GM18861 (cell line): Measurements from ENCODE around the gene DACT2.
"Not testable (repeated sequence)": the region's sequence is repeated elsewhere in the genome, so short reads cannot be mapped to it uniquely, and the experiment has no call there.

Source experiments
- ATAC-seq: cut with Tn5 transposase; IDR thresholded peaks from one replicate; pipeline ENCODE4 v1.9.1; 2021; ENCODE audit not compliant: unreplicated experiment

DACT2 gene

DNA sequence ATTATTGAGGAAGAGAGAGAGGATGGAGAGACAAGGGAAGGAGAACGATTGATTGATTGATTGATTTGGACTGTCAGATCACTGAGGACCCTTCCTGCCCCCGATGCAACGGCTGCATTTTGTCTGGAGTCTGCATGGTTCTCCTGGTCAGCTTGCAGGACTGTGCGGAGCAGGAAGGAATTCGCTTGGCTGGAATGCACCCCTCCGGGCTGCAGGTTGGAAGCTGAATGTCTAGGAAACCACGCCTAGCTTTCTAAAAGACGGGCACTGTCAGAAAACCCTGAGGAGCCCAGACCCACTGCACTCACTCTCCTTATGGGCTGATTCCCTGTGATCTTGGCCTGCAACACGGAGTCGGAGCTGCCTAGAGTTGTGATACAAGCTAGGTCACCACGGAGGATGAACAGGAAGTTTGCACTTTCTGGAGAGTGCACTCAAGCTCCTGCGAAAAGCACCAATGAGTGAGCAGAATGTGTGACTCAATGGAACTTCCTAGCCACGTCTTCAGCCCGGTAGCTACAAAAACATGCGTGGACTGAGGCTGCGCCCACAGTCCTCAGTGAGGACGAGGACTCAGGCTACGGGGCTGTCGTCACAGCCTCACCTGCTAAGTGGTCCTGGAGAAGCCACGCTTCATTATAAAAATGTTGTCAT, 14.4 kb downstream of the DACT2 start:
- ATAC-seq = no peak

DNA sequence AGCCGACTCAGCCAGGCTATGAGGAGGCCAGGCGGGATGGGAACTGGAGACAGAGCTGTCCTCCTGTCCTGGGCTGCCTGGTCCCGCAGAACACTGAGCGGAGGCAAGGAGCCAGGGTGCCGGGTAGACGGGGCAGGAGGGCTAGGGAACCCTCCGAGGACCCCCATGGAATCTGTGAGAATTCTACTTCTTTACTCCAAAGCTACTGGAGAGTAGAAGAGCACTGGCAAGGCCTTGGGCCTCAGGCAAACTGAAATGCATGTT, 14.9 kb downstream of the DACT2 start:
- ATAC-seq = no peak

DNA sequence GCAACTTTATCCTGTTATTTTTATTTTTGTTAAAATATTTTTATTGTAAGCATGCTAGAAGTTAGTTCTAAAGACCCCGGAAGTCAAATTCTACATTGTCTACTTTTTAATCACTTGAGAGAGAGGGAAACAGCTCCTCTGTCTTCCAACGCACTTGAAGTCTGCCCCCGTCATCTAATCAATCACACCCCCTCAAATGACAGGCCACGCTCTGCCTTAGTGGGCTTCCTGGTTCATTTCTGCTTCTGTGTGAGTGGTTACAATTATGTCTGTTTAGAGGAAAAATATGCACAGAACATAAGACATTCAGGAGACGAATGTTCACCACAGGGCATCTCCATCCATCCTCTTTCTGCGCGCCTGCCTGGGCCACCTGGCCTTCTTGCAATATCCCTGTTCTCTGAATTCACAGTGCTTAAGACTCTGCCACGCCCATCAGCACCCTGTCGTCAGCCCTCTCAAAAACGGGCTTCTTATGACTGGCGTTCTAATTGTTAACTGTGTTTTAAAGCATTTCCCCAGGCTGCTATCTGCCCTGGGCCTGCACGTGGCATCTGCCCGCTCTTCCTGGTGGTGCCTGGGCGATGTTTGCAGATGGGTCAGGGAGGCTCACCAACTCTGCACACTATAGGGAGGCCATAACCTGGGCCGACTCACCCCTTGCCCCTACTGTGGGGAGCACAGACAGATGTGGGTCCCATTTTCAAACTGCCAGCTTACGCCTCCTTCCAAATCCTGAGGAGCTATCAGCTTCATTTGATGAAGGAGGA, 15.4 kb downstream of the DACT2 start:
- no peak for ATAC-seq

DNA sequence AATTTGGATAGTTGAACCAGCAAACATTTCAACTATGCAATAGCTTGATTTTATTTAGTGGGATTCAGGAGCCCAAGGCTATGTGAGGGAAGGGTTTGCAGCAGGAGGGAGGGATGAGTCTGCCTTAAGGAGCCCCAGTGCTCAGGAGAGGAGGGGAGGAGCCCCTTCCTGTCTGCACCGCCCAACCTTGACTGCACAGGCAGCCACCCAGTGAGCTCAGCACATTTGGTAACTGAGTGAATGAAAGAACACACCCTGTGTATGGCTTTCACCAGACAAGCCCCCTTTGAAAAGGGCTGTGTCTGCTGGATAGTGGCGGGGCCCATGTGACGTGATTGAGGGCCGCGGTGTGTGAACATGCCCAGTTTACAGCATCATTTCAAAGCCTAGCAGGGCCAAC, 17.0 kb downstream of the DACT2 start:
- no peak for ATAC-seq

- ATAC-seq = no peak
These were observed 17.8 kb downstream of the DACT2 start for GRCh38 chr6:168301648-168302398.

DNA sequence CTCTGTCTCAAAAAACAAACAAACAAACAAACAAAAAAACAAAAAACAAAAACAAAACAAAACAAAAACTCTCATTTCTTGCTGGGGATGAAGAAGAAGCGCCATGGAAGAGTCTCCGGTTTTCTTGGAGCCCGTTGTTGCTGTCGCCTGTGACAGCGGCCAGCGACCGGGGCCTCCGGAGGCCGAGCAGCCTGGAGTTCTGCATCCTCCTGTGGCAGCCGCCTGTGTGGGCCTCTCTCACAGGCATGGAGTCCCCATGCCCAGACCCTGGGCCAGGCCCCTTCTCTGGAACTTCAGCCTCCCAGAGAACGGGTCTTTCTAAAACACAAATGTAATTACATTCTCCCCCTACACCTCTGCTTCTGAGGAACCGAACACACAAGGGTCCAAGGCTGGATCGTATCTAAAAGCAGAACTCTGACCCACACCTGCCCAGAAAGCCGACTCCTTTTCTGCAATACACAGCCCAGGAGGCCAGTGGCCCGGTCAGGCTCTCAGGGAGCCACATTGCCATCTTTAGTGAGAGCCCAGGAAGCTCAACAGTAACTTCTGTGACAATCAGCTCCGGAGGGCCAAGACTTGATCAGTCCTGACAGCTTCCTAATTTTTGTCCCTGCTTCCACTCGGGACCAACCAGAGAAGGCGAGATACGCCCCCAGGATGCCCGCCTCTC, 18.5 kb downstream of the DACT2 start:
- no peak for ATAC-seq

DNA sequence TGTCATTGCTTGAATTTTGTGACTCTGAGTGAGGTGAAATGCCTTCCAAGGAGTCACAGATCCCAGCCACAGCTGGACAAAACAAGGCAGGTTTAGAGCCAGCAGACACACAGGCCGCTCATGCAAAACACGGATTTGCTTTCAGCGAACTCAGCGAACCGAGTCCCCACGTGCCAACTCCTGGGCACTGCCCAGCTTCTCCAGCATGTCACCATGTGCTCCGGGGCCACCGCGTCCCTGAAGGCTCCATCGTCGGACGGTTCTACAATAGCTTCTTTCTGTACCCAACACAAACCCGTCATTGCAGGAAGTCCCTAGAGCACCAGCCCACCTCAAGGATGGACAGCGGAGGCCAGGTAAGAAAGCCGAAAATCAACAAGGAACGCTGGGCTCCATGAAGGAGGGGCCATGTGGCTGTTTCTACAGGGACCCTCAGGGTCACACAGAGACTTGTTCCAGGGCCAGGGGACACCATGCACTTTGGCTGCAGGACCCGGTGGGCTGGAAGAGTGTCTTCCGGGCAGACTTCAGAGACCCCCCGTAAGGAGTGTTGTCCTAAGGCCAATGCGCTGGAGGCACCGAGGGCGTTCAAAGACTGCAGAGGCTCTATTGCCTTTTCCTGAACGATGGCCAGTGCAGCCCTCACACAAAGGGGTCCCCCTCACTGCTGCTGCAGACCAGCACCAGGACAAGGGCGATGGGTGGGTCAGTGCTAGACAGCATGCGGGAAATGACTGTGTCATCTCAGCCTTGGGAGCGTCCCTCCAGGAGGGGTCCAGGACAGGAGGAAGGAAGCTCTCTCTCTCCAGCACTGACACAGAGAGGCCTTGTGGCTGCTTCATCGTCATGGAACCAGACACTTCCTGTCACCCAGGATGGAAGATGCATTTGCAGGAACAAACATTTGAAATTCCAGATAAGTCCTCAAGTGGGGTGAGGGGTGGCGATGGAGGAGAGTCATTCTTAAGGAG, 19.8 kb downstream of the DACT2 start:
- no peak for ATAC-seq

GRCh38 chr6:168297643-168298042, 21.9 kb downstream of the DACT2 start:
- no peak for ATAC-seq

GRCh38 chr6:168294901-168295300, 24.7 kb downstream of the DACT2 start:
- no peak for ATAC-seq

GRCh38 chr6:168293636-168294530, 25.7 kb downstream of the DACT2 start:
- no peak for ATAC-seq

- no peak for ATAC-seq
These were observed 26.8 kb downstream of the DACT2 start for GRCh38 chr6:168292826-168293225.

- ATAC-seq = no peak
These were observed 28.1 kb downstream of the DACT2 start for GRCh38 chr6:168291450-168291849.

GRCh38 chr6:168290095-168290494, 29.5 kb downstream of the DACT2 start:
- ATAC-seq = no peak

- ATAC-seq = no peak
These were observed 30.0 kb downstream of the DACT2 start for GRCh38 chr6:168289571-168289962.

DNA sequence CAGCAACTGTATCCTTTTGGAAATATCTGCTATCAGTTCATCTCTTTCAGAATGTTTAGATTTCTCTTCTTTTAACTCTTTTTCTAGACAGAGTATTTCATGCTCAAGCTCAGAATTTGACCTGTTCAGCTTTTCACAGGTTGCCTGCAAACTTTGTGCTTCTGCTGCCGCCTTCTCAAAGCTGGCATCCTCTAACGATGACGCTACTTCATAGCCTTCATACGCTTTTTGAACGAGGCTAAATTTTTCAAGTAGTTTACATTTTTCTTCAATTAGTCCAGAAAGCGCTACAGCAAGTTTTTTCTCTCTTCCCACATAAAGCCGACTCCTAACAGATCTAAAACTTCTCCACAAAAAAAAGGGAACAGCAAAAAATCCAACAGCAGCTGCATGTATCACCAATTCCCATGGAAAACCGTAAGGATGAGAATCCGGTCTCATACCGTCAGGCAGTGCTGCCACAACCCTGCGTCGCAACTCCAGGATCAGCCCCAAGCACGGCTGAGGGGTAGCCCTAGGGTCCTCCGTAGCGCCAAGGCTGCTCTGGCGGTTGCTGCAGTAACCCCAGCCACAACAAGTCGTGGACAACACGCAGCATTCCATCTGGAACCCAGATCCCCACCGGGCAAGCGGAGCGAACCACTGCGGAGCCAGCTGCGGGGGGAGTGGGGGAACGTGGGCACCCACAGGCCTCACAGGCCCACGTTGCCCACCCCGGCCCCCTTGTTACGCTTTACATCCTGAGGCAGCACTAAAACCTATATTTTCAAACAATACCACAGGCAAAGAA, 30.6 kb downstream of the DACT2 start:
- ATAC-seq = no peak

DNA sequence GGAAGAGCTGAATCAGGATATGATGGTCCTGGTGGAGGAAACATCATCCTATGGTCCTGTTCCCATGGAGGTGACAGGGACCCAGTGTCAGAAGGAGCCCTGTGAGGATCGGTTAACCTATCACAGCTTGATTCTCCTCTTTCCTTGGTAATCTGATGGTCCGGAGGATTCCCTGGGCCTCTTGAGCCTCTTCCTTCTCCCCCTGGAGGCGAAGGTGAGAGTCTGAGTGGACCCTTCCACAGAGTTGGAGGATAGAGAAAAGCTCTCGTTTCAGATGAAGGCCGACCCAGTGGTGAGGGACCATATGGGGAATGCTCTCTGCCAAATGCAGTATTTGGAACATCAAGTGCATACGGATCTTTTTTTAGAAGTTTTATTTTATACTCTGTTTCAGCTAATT, 32.1 kb downstream of the DACT2 start:
- not testable (repeated sequence) for ATAC-seq

DNA sequence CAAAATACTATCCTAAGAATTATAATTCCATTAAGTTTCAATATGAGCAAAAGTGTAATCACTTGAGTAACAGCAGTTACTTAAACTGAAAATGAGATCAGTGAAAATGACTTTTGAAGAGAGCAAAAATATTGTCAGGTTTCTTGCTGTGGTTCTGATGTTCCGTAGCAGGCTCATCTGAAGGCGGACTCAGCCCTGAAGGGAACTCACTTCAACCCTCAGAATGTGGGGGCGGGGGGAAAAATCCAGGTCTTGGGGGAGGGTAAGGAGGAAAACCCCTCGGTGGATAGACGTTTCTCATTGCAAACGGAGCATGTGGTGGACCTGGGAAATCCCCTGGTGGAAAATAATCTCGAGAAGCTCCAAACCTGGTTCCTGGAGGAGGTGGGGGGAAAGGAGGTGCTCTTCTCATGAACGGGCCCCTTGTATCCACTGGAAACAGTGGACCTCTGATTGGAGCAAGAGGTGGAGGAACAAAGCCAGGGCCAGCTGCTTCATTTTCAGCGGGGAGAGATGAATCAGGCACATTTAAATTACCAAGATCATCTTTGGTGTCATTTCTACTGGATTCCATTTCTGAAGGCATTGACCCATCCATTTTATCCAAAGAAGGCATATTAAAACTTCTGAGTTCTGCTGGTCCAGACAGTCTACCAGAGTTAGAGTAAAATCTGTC, 32.7 kb downstream of the DACT2 start:
- ATAC-seq = not testable (repeated sequence)

DNA sequence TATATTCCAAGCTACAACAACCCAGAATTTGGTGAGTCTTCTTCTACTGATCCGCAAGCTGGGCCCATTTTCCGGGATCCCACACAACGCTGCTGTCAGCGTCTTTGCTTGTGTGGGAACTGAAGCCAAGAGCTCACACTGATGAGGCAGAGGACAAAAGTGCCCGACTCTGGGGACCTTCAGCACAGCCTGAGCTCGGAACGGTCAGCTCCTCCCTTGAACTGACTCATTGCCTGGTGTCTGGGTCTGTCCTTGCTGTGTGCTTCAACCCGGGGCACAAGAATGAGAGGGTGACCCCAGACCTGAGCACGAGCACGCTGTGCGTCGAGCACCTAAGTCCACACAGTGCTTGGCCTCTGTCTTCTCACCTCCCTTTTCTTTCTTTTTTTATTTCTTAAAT, 33.5 kb downstream of the DACT2 start:
- no peak for ATAC-seq
